GM19395 (cell line): ENCODE results near the gene SLC24A1.

Experiments
- ATAC-seq: cut with Tn5 transposase; IDR thresholded peaks from one replicate; pipeline ENCODE4 v1.9.1; 2021; ENCODE audit warnings: mild to moderate bottlenecking, moderate library complexity; ENCODE audit not compliant: unreplicated experiment

Gene SLC24A1

GRCh38 chr15:65651042-65651322 is 29.2 kb downstream of the SLC24A1 start:
- ATAC-seq: no peak

GRCh38 chr15:65651831-65652749 is 30.4 kb downstream of the SLC24A1 start:
- no peak for ATAC-seq

- no peak for ATAC-seq
These were observed 31.6 kb downstream of the SLC24A1 start for GRCh38 chr15:65653341-65653740.

- ATAC-seq: no peak
These were observed 32.2 kb downstream of the SLC24A1 start for GRCh38 chr15:65653801-65654521.

- ATAC-seq: no peak
These were observed 33.3 kb downstream of the SLC24A1 start for GRCh38 chr15:65655026-65655425.

- ATAC-seq: no peak
These were observed 33.7 kb downstream of the SLC24A1 start for GRCh38 chr15:65655457-65655856.

- ATAC-seq: no peak
These were observed 37.8 kb downstream of the SLC24A1 start for GRCh38 chr15:65659502-65660052.

GRCh38 chr15:65660927-65661326 is 39.2 kb downstream of the SLC24A1 start:
- no peak for ATAC-seq

GRCh38 chr15:65663521-65663920 is 41.8 kb downstream of the SLC24A1 start:
- ATAC-seq: no peak

- no peak for ATAC-seq
These were observed 44.5 kb downstream of the SLC24A1 start for GRCh38 chr15:65666257-65666656.

- ATAC-seq: no peak
These were observed 53.8 kb downstream of the SLC24A1 start for GRCh38 chr15:65675551-65675950.

- no peak for ATAC-seq
These were observed 54.4 kb downstream of the SLC24A1 start for GRCh38 chr15:65676123-65676522.

- no peak for ATAC-seq
These were observed 58.8 kb downstream of the SLC24A1 start for GRCh38 chr15:65680544-65680943.

- ATAC-seq: no peak
These were observed 60.7 kb downstream of the SLC24A1 start for GRCh38 chr15:65682404-65682911.

- ATAC-seq: no peak
These were observed 66.7 kb downstream of the SLC24A1 start for GRCh38 chr15:65688462-65688861.

GRCh38 chr15:65690173-65690572 is 68.4 kb downstream of the SLC24A1 start:
- no peak for ATAC-seq

- no peak for ATAC-seq
These were observed 69.0 kb downstream of the SLC24A1 start for GRCh38 chr15:65690778-65691177.

GRCh38 chr15:65695081-65695480 is 73.3 kb downstream of the SLC24A1 start:
- no peak for ATAC-seq
